HCT116 (cell line): ENCODE results near the gene RFX2. TPM values are rescaled to one million over a fixed set of nuclear protein-coding genes. Genes with fewer than 3 reads are reported as not detected.

Experiments
- ATAC-seq: fragments of 200-7000 bp; cut with Tn5 transposase; 2 replicates; pipeline ENCODE4 v1.9.1; 2020; ENCODE audit warnings: mild to moderate bottlenecking, moderate library complexity
- BruUV-seq: library from RNA; stranded (reverse); fragments of 400-500 nt; replicated peaks from 2 replicates; lab custom pipeline; 2021; lab: Mats Ljungman, UMichigan
- CTCF ChIA-PET: fragments of 300-600 bp; sonication (Branson Sonifier 250); formaldehyde crosslinking; loops from one replicate; lab custom pipeline; 2021; ENCODE audit warnings: antibody characterized with exemption; lab: Charles Lee
- POLR2A ChIA-PET: fragments of 300-600, 350-600 bp; sonication (Branson Sonifier 250); formaldehyde crosslinking; loops from one replicate; lab custom pipeline; 2021; ENCODE audit warnings: antibody characterized with exemption; lab: Charles Lee
- RAD21 ChIA-PET, 2 experiments: fragments of 300-600 bp; sonication (Branson Sonifier 250); formaldehyde crosslinking; loops; one replicate each; lab custom pipeline; 2023; ENCODE audit warnings: low total read pairs in 2 of 2; ENCODE audit not compliant: uncharacterized antibody in 2 of 2, unreplicated experiment in 2 of 2, low non-redundant PET in 1 of 2; lab: Charles Lee
- DNase-seq: peaks from one replicate; pipeline ENCODE4 v3.0.0-alpha.2; 2010; ENCODE audit warnings: low read depth, low spot score
- H2AFZ ChIP-seq: fragments of 200-600 bp; shearing (Covaris generic), sonication (generic); 2 replicates; pipeline ENCODE4 v1.6.1; 2017; ENCODE audit warnings: low read depth, mixed run types, mixed read lengths, antibody characterized with exemption, low read length; ENCODE audit not compliant: poor library complexity, severe bottlenecking
- H3K27ac ChIP-seq: 2 replicates; pipeline ENCODE4 v1.5.1; 2012; ENCODE audit warnings: low read depth, low read length
- H3K27me3 ChIP-seq: fragments of 200-600 bp; sonication (generic); 2 replicates; pipeline ENCODE4 v1.6.1; 2016; ENCODE audit warnings: mixed run types, low read length, mixed read lengths; ENCODE audit not compliant: insufficient read depth
- H3K36me3 ChIP-seq, 2 experiments: fragments of 200-500 bp in 1 of 2; fragments of 200-600 bp in 1 of 2; sonication (Bioruptor generic) in 1 of 2; sonication (generic) in 1 of 2; 2 replicates each; pipeline versions ENCODE4 v1.5.1 to v1.6.1; 2014 to 2016; ENCODE audit warnings: low read length in 2 of 2, inconsistent platforms in 1 of 2, mixed read lengths in 1 of 2, mixed run types in 1 of 2; ENCODE audit not compliant: insufficient read depth in 2 of 2, control insufficient read depth in 1 of 2
- H3K4me1 ChIP-seq, 2 experiments: fragments of 200-600 bp in 1 of 2; sonication (generic) in 1 of 2; 2 replicates each; pipeline versions ENCODE4 v1.5.1 to v1.6.1; 2012 to 2017; ENCODE audit warnings: low read length in 2 of 2, inconsistent platforms in 1 of 2, mild to moderate bottlenecking in 1 of 2, mixed read lengths in 1 of 2, mixed run types in 1 of 2, moderate library complexity in 1 of 2; ENCODE audit not compliant: insufficient read depth in 2 of 2, control insufficient read depth in 1 of 2
- H3K4me2 ChIP-seq: fragments of 200-600 bp; sonication (generic); 2 replicates; pipeline ENCODE4 v1.6.1; 2017; ENCODE audit warnings: mixed run types, low read length, mixed read lengths
- H3K4me3 ChIP-seq, 2 experiments: fragments of 200-600 bp in 1 of 2; sonication (generic) in 1 of 2; replicated peaks in 1 of 2; 2 replicates each; pipeline ENCODE4 v1.5.1; 2011 to 2016; ENCODE audit warnings: low read length in 2 of 2, control low read depth in 1 of 2, low read depth in 1 of 2, mild to moderate bottlenecking in 1 of 2, mixed read lengths in 1 of 2, mixed run types in 1 of 2
- H3K79me2 ChIP-seq: fragments of 200-600 bp; sonication (generic); 2 replicates; pipeline ENCODE4 v1.6.1; 2017; ENCODE audit warnings: mild to moderate bottlenecking, mixed run types, low read length, moderate library complexity, mixed read lengths; ENCODE audit not compliant: insufficient read depth
- H3K9ac ChIP-seq: fragments of 200-600 bp; sonication (generic); 2 replicates; pipeline ENCODE4 v1.6.1; 2016; ENCODE audit warnings: low read length, mixed read lengths
- H3K9me2 ChIP-seq: fragments of 200-600 bp; sonication (generic), shearing (Covaris generic); 2 replicates; pipeline ENCODE4 v1.6.1; 2017; ENCODE audit warnings: mixed run types, mild to moderate bottlenecking, moderate library complexity; ENCODE audit not compliant: insufficient read depth
- H3K9me3 ChIP-seq, 2 experiments: fragments of 200-500 bp in 1 of 2; fragments of 200-600 bp in 1 of 2; sonication (Bioruptor generic) in 1 of 2; sonication (generic) in 1 of 2; 2 replicates each; pipeline ENCODE4 v1.6.1; 2014 to 2017; ENCODE audit warnings: low read length in 2 of 2, mixed read lengths in 2 of 2, inconsistent platforms in 1 of 2, low read depth in 1 of 2, mild to moderate bottlenecking in 1 of 2, mixed run types in 1 of 2, moderate library complexity in 1 of 2; ENCODE audit not compliant: control insufficient read depth in 1 of 2, insufficient read depth in 1 of 2
- H4K20me1 ChIP-seq: fragments of 200-600 bp; sonication (generic), shearing (Covaris generic); 2 replicates; pipeline ENCODE4 v1.6.1; 2017; ENCODE audit warnings: mixed run types, mild to moderate bottlenecking, moderate library complexity; ENCODE audit not compliant: insufficient read depth
- CEBPB ChIP-seq: IDR thresholded peaks from 2 replicates; pipeline ENCODE4 v1.6.1; 2012; ENCODE audit warnings: low read depth
- EGR1 ChIP-seq: IDR thresholded peaks from 2 replicates; pipeline ENCODE4 v1.6.1; 2012; ENCODE audit warnings: low read depth
- ELF1 ChIP-seq: IDR thresholded peaks from 2 replicates; pipeline ENCODE4 v1.6.1; 2012; ENCODE audit warnings: low read depth, borderline replicate concordance
- EZH2 ChIP-seq: fragments of 200-600 bp; sonication (generic); IDR thresholded peaks from 2 replicates; pipeline ENCODE4 v1.6.1; 2017; ENCODE audit warnings: antibody characterized with exemption, mixed run types
- EZH2phosphoT487 ChIP-seq: fragments of 200-600 bp; IDR thresholded peaks from 2 replicates; pipeline ENCODE4 v1.6.1; 2018; ENCODE audit warnings: antibody characterized with exemption, borderline replicate concordance
- FOSL1 ChIP-seq: IDR thresholded peaks from 2 replicates; pipeline ENCODE4 v1.6.1; 2012; ENCODE audit warnings: low read depth
- JUND ChIP-seq: IDR thresholded peaks from 2 replicates; pipeline ENCODE4 v1.6.1; 2012
- POLR2AphosphoS5 ChIP-seq: IDR thresholded peaks from 2 replicates; pipeline ENCODE4 v1.6.1; 2011; ENCODE audit warnings: mild to moderate bottlenecking, low read depth, low read length, moderate library complexity
- RAD21 ChIP-seq: IDR thresholded peaks from 2 replicates; pipeline ENCODE4 v1.6.1; 2012; ENCODE audit warnings: low read depth, mild to moderate bottlenecking
- SP1 ChIP-seq: IDR thresholded peaks from 2 replicates; pipeline ENCODE4 v1.6.1; 2012; ENCODE audit warnings: low read depth
- SRF ChIP-seq: IDR thresholded peaks from 2 replicates; pipeline ENCODE4 v1.6.1; 2012; ENCODE audit warnings: low read depth
- TCF7L2 ChIP-seq: IDR thresholded peaks from 2 replicates; pipeline ENCODE4 v1.7.0; 2011; ENCODE audit warnings: borderline replicate concordance, inconsistent platforms; ENCODE audit not compliant: insufficient read depth, insufficient read length; ENCODE audit errors: extremely low read depth
- YY1 ChIP-seq: IDR thresholded peaks from 2 replicates; pipeline ENCODE4 v1.6.1; 2011; ENCODE audit warnings: low read length, low read depth, moderate library complexity, mild to moderate bottlenecking; ENCODE audit not compliant: insufficient replicate concordance; ENCODE audit errors: extremely low read depth
- ZFX ChIP-seq: fragments of 450-650 bp; IDR thresholded peaks from 2 replicates; pipeline ENCODE4 v1.6.1; 2017
- ZNF274 ChIP-seq: fragments of 200-500 bp; sonication (Bioruptor generic); IDR thresholded peaks from 2 replicates; pipeline ENCODE4 v1.6.1; 2014; ENCODE audit warnings: mild to moderate bottlenecking, low read depth, low read length, inconsistent platforms
- intact Hi-C: fragments of 100-400 bp; cut with micrococcal nuclease; formaldehyde crosslinking; loops from 2 replicates; pipeline ENCODE4 v1.10.0; 2022
- total RNA-seq: library from RNA; stranded (reverse); gene quantifications from one replicate; pipeline ENCODE4 v1.2.1, GENCODE V29; 2021; ENCODE audit not compliant: unreplicated experiment
- TF ChIP-seq, protein P1 (sequence below): IDR thresholded peaks from 2 replicates; pipeline ENCODE4 v1.6.1; 2011; ENCODE audit warnings: mild to moderate bottlenecking, low read length, moderate library complexity; ENCODE audit not compliant: insufficient replicate concordance; ENCODE audit errors: extremely low read depth
- TF ChIP-seq, protein P2 (sequence below), 3 experiments: fragments of 200-600 bp in 1 of 3; sonication (generic) in 1 of 3; IDR thresholded peaks in 2 of 3; conservative IDR thresholded peaks in 1 of 3; 2 replicates each; pipeline ENCODE4 v1.5.1; 2012 to 2017; ENCODE audit warnings: low read depth in 2 of 3, low read length in 2 of 3, antibody characterized with exemption in 1 of 3, borderline replicate concordance in 1 of 3, control low read depth in 1 of 3, mild to moderate bottlenecking in 1 of 3, mixed read lengths in 1 of 3, mixed run types in 1 of 3, moderate library complexity in 1 of 3; ENCODE audit not compliant: insufficient read depth in 1 of 3

RFX2 gene
- total RNA-seq, 1 experiment from 2014 or later: 13.7 TPM

DNA sequence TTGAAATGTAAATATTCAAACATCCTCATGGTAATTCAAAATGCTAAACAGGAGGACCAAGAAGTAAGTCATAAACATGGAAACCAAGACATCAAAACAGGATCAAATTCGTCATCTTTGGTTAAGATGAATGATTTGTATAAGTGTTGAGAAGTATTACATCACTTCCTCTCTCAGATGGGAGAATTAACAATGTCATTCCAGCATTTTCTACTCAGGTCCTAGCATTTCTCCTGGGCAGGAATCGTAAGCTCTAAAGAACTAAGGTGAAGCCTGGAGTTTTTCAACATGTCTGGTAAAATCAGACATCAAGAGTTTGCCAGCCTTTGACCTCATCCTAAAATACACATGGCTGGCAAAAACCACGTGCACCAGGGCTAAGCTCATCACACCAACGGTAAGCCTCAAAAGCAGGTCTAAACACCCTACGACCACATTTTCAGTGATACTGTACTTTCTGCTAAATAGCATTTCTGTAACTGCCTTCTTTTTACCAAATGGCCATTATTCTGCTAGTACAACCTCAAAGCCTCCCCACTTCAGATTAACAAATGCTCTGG is 157.2 kb downstream of the RFX2 start:
- no peaks in the 10 kb centered on the region for H3K27me3 ChIP-seq
- no peak overlapping the region for H3K27ac ChIP-seq
- 0 out of 4 replicates have a peak, but pooled peaks cover 0 to 2% of the 10 kb centered on the region in 2 experiments for H3K4me1 ChIP-seq
- H3K9ac ChIP-seq: no peak overlapping the region
- BruUV-seq: no TSS peak
- DNase-seq (no peak), ATAC-seq (no peak)
- no peaks in the 10 kb centered on the region for H3K9me2 ChIP-seq
- no peaks in the 10 kb centered on the region for H3K9me3 ChIP-seq
- intact Hi-C loops: no loop called here
- no peak overlapping the region for H3K4me3 ChIP-seq
- TF ChIP-seq RAD21 (no peak), CEBPB (no peak), ELF1 (no peak), FOSL1 (no peak), JUND (no peak), EZH2phosphoT487 (no peak), EZH2 (no peak), SP1 (no peak), ZNF274 (no peak), YY1 (no peak), TCF7L2 (no peak), SRF (no peak), POLR2AphosphoS5 (no peak), ZFX (no peak), EGR1 (no peak)
- TF ChIP-seq, protein P1, sequence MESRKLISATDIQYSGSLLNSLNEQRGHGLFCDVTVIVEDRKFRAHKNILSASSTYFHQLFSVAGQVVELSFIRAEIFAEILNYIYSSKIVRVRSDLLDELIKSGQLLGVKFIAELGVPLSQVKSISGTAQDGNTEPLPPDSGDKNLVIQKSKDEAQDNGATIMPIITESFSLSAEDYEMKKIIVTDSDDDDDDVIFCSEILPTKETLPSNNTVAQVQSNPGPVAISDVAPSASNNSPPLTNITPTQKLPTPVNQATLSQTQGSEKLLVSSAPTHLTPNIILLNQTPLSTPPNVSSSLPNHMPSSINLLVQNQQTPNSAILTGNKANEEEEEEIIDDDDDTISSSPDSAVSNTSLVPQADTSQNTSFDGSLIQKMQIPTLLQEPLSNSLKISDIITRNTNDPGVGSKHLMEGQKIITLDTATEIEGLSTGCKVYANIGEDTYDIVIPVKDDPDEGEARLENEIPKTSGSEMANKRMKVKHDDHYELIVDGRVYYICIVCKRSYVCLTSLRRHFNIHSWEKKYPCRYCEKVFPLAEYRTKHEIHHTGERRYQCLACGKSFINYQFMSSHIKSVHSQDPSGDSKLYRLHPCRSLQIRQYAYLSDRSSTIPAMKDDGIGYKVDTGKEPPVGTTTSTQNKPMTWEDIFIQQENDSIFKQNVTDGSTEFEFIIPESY: no peak
- TF ChIP-seq, protein P2, sequence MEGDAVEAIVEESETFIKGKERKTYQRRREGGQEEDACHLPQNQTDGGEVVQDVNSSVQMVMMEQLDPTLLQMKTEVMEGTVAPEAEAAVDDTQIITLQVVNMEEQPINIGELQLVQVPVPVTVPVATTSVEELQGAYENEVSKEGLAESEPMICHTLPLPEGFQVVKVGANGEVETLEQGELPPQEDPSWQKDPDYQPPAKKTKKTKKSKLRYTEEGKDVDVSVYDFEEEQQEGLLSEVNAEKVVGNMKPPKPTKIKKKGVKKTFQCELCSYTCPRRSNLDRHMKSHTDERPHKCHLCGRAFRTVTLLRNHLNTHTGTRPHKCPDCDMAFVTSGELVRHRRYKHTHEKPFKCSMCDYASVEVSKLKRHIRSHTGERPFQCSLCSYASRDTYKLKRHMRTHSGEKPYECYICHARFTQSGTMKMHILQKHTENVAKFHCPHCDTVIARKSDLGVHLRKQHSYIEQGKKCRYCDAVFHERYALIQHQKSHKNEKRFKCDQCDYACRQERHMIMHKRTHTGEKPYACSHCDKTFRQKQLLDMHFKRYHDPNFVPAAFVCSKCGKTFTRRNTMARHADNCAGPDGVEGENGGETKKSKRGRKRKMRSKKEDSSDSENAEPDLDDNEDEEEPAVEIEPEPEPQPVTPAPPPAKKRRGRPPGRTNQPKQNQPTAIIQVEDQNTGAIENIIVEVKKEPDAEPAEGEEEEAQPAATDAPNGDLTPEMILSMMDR (IDR thresholded peaks at IDR 0.05 in 2 of 3, conservative IDR thresholded peaks at IDR 0.05 in 1 of 3; ENCODE audit: borderline replicate concordance in 1 of 3, insufficient read depth in 1 of 3, low read depth in 2 of 3, low read length in 2 of 3): no peak
- H3K4me2 ChIP-seq: no peak overlapping the region
- peaks cover 0 to 17% of the 10 kb centered on the region in 2 experiments; a peak in 1 of 4 replicates for H3K36me3 ChIP-seq
- H4K20me1 ChIP-seq: peaks cover 15% of the 10 kb centered on the region; the same call in 1 of the 2 replicates
- no peak overlapping the region for H2AFZ ChIP-seq
- POLR2A ChIA-PET: no interaction called here
- peaks cover 97% of the 10 kb centered on the region for H3K79me2 ChIP-seq
- RAD21 ChIA-PET: no interaction called here
- CTCF ChIA-PET: interaction anchor here (2.1 kb wide), 1 partner anchor 15 kb away, joined by 7 read pairs; no protein-coding TSS in a partner anchor
